ENCODE data around the gene SH3RF2. TPM values are rescaled to one million over a fixed set of nuclear protein-coding genes. Genes with fewer than 3 reads are reported as not detected.

Gene SH3RF2
- total and polyA plus RNA-seq, 10 of the 15 experiments (the other 5 are each of a cell fraction or from before 2014, with no cell fraction given) = 0.15 TPM; not detected in 9

DNA sequence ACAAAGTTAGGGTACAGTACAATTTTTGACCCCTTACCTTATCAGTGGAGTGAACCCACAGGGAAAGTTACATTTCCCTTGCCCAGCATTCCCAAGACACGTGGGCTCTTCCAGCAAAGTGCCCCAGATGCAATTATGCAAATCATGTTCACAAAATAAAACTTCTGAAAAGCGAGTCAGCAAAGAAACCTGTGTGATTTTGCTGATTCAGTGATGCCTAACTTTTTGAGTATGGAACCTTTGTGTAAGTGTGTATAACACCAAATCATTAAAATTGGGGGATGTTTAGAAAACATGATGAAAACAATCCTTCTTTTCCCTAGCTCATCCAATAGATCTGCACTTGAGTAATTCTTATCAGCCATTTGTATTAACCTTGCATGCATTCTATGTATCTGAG is 52.6 kb downstream of the SH3RF2 start (continued):
- TF ChIP-seq, protein P1, sequence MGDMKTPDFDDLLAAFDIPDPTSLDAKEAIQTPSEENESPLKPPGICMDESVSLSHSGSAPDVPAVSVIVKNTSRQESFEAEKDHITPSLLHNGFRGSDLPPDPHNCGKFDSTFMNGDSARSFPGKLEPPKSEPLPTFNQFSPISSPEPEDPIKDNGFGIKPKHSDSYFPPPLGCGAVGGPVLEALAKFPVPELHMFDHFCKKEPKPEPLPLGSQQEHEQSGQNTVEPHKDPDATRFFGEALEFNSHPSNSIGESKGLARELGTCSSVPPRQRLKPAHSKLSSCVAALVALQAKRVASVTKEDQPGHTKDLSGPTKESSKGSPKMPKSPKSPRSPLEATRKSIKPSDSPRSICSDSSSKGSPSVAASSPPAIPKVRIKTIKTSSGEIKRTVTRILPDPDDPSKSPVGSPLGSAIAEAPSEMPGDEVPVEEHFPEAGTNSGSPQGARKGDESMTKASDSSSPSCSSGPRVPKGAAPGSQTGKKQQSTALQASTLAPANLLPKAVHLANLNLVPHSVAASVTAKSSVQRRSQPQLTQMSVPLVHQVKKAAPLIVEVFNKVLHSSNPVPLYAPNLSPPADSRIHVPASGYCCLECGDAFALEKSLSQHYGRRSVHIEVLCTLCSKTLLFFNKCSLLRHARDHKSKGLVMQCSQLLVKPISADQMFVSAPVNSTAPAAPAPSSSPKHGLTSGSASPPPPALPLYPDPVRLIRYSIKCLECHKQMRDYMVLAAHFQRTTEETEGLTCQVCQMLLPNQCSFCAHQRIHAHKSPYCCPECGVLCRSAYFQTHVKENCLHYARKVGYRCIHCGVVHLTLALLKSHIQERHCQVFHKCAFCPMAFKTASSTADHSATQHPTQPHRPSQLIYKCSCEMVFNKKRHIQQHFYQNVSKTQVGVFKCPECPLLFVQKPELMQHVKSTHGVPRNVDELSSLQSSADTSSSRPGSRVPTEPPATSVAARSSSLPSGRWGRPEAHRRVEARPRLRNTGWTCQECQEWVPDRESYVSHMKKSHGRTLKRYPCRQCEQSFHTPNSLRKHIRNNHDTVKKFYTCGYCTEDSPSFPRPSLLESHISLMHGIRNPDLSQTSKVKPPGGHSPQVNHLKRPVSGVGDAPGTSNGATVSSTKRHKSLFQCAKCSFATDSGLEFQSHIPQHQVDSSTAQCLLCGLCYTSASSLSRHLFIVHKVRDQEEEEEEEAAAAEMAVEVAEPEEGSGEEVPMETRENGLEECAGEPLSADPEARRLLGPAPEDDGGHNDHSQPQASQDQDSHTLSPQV (IDR thresholded peaks at IDR 0.05) = no peak
- TF ChIP-seq ZNF274 (IDR thresholded peaks at IDR 0.05; ENCODE audit: insufficient read depth, insufficient read length) (no peak), MYC (IDR thresholded peaks at IDR 0.05; ENCODE audit: insufficient read depth, insufficient read length, insufficient replicate concordance, low read length, severe bottlenecking) (no peak), DPF2 (IDR thresholded peaks at IDR 0.05) (no peak), CBX3 (IDR thresholded peaks at IDR 0.05; ENCODE audit: borderline replicate concordance, low read depth) (no peak), EED (IDR thresholded peaks at IDR 0.05; ENCODE audit: low read depth) (no peak), PML (IDR thresholded peaks at IDR 0.05; ENCODE audit: low read length) (no peak)
- TF ChIP-seq, protein P2, sequence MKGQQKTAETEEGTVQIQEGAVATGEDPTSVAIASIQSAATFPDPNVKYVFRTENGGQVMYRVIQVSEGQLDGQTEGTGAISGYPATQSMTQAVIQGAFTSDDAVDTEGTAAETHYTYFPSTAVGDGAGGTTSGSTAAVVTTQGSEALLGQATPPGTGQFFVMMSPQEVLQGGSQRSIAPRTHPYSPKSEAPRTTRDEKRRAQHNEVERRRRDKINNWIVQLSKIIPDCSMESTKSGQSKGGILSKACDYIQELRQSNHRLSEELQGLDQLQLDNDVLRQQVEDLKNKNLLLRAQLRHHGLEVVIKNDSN (IDR thresholded peaks at IDR 0.05; ENCODE audit: borderline replicate concordance, extremely low read length, insufficient read depth, low read depth, low read length) = no peak
- TF ChIP-seq, protein P3, sequence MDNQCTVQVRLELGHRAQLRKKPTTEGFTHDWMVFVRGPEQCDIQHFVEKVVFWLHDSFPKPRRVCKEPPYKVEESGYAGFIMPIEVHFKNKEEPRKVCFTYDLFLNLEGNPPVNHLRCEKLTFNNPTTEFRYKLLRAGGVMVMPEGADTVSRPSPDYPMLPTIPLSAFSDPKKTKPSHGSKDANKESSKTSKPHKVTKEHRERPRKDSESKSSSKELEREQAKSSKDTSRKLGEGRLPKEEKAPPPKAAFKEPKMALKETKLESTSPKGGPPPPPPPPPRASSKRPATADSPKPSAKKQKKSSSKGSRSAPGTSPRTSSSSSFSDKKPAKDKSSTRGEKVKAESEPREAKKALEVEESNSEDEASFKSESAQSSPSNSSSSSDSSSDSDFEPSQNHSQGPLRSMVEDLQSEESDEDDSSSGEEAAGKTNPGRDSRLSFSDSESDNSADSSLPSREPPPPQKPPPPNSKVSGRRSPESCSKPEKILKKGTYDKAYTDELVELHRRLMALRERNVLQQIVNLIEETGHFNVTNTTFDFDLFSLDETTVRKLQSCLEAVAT (IDR thresholded peaks at IDR 0.05) = no peak
- TF ChIP-seq, protein P4, sequence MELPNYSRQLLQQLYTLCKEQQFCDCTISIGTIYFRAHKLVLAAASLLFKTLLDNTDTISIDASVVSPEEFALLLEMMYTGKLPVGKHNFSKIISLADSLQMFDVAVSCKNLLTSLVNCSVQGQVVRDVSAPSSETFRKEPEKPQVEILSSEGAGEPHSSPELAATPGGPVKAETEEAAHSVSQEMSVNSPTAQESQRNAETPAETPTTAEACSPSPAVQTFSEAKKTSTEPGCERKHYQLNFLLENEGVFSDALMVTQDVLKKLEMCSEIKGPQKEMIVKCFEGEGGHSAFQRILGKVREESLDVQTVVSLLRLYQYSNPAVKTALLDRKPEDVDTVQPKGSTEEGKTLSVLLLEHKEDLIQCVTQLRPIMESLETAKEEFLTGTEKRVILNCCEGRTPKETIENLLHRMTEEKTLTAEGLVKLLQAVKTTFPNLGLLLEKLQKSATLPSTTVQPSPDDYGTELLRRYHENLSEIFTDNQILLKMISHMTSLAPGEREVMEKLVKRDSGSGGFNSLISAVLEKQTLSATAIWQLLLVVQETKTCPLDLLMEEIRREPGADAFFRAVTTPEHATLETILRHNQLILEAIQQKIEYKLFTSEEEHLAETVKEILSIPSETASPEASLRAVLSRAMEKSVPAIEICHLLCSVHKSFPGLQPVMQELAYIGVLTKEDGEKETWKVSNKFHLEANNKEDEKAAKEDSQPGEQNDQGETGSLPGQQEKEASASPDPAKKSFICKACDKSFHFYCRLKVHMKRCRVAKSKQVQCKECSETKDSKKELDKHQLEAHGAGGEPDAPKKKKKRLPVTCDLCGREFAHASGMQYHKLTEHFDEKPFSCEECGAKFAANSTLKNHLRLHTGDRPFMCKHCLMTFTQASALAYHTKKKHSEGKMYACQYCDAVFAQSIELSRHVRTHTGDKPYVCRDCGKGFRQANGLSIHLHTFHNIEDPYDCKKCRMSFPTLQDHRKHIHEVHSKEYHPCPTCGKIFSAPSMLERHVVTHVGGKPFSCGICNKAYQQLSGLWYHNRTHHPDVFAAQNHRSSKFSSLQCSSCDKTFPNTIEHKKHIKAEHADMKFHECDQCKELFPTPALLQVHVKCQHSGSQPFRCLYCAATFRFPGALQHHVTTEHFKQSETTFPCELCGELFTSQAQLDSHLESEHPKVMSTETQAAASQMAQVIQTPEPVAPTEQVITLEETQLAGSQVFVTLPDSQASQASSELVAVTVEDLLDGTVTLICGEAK (IDR thresholded peaks at IDR 0.05; ENCODE audit: borderline replicate concordance) = no peak

Data from GM12878 (cell line).